ENCODE measurements around the gene ATXN2.
"Not testable (repeated sequence)": the region's sequence is repeated elsewhere in the genome, so short reads cannot be mapped to it uniquely, and the experiment has no call there.

ATXN2 gene
- total RNA-seq, result 29.0 to 48.5 (median 40.4) reads per million in 4 donors

GRCh38 chr12:111598637-111599452, at the start of gene ATXN2:
TSS of gene ATXN2 (minus strand) at chr12:111599315. CDS start at chr12:111599034, 281 bp downstream.
- DNase-seq, result peak; percentile 60 to 76 (median 61)

GRCh38 chr12:111645433-111645832, 46.3 kb upstream of the ATXN2 start:
- no peak for DNase-seq

- DNase-seq, result no peak
Observed at GRCh38 chr12:111643427-111643826, 44.3 kb upstream of the ATXN2 start.

GRCh38 chr12:111642681-111643426, 43.7 kb upstream of the ATXN2 start:
- no peak for DNase-seq

GRCh38 chr12:111640506-111640905, 41.4 kb upstream of the ATXN2 start:
- DNase-seq, result no peak

- DNase-seq, result no peak
Observed at GRCh38 chr12:111638556-111638955, 39.4 kb upstream of the ATXN2 start.

GRCh38 chr12:111636209-111636945, 37.3 kb upstream of the ATXN2 start:
- DNase-seq, result no peak

- DNase-seq, result no peak
Observed at GRCh38 chr12:111635524-111635923, 36.4 kb upstream of the ATXN2 start.

- DNase-seq, result no peak
Observed at GRCh38 chr12:111628505-111629260, 29.6 kb upstream of the ATXN2 start.

GRCh38 chr12:111626230-111626629, 27.1 kb upstream of the ATXN2 start:
- no peak for DNase-seq

GRCh38 chr12:111624540-111624939, 25.4 kb upstream of the ATXN2 start:
- no peak for DNase-seq

- not testable (repeated sequence) for DNase-seq
Observed at GRCh38 chr12:111617841-111618240, 18.7 kb upstream of the ATXN2 start.

- DNase-seq, result no peak
Observed at GRCh38 chr12:111616177-111616623, 17.1 kb upstream of the ATXN2 start.

- DNase-seq, result no peak
Observed at GRCh38 chr12:111607239-111607638, 8.1 kb upstream of the ATXN2 start.

- no peak for DNase-seq
Observed at GRCh38 chr12:111606767-111607230, 7.7 kb upstream of the ATXN2 start.

- no peak for DNase-seq
Observed at GRCh38 chr12:111605911-111606766, 7.0 kb upstream of the ATXN2 start.

GRCh38 chr12:111602857-111603256, 3.7 kb upstream of the ATXN2 start:
- not testable (repeated sequence) for DNase-seq

- no peak for DNase-seq
Observed at GRCh38 chr12:111602348-111602747, 3.2 kb upstream of the ATXN2 start.

GRCh38 chr12:111600986-111601385, 1.9 kb upstream of the ATXN2 start:
- DNase-seq, result not testable (repeated sequence)

GRCh38 chr12:111600205-111600642, 1.1 kb upstream of the ATXN2 start:
- DNase-seq, result no peak
